Breast epithelium (tissue), 4 donors: ENCODE measurements around the gene CLDN20. TPM values are rescaled to one million over a fixed set of nuclear protein-coding genes. Genes with fewer than 3 reads are reported as not detected.
"Not testable (repeated sequence)": the region's sequence is repeated elsewhere in the genome, so short reads cannot be mapped to it uniquely, and the experiment has no call there.

Experiments used
- DNase-seq, 2 donors: peaks; one replicate each; pipeline ENCODE4 v3.0.0-alpha.2; 2019; ENCODE audit warnings: low spot score in 2 of 2
- H3K27ac ChIP-seq, 2 donors: fragments of 200-600 bp; sonication (generic) in 1 of 2; one replicate each; pipeline ENCODE4 v1.5.1; 2016 to 2019; ENCODE audit warnings: mild to moderate bottlenecking in 1 of 2
- H3K27me3 ChIP-seq, 2 donors: fragments of 200-600 bp; sonication (generic) in 1 of 2; one replicate each; pipeline versions ENCODE4 v1.5.1 to v1.6.0; 2017 to 2019; ENCODE audit warnings: control low read depth in 1 of 2, mild to moderate bottlenecking in 1 of 2
- H3K36me3 ChIP-seq: fragments of 200-600 bp; one replicate; pipeline ENCODE4 v1.5.1; 2019
- H3K4me1 ChIP-seq, 2 donors: fragments of 200-600 bp; sonication (generic); one replicate each; pipeline ENCODE4 v1.5.1; 2016 to 2019; ENCODE audit warnings: control low read depth in 1 of 2
- H3K4me3 ChIP-seq, 3 donors: fragments of 200-600 bp; sonication (generic); 1 replicate in 2 of 3; 2 replicates in 1 of 3; pipeline ENCODE4 v1.5.1; 2016 to 2019; ENCODE audit warnings: mild to moderate bottlenecking in 3 of 3, moderate library complexity in 2 of 3
- H3K9me3 ChIP-seq, 2 donors: fragments of 200-600 bp; sonication (generic) in 1 of 2; one replicate each; pipeline ENCODE4 v1.5.1; 2016 to 2019; ENCODE audit warnings: control low read depth in 1 of 2
- CTCF ChIP-seq, 3 donors: fragments of 450-650 bp; IDR thresholded peaks; one replicate each; pipeline ENCODE4 v1.5.1; 2016 to 2017; ENCODE audit warnings: antibody characterized with exemption in 3 of 3, mild to moderate bottlenecking in 3 of 3, moderate library complexity in 3 of 3
- POLR2A ChIP-seq: fragments of 450-650 bp; IDR thresholded peaks from one replicate; pipeline ENCODE4 v1.6.1; 2016; ENCODE audit warnings: antibody characterized with exemption, mild to moderate bottlenecking, moderate library complexity
- POLR2AphosphoS5 ChIP-seq, 3 donors: sonication (generic); formaldehyde crosslinking; IDR thresholded peaks; one replicate each; pipeline ENCODE4 v1.6.1; 2017; ENCODE audit warnings: antibody characterized with exemption in 3 of 3
- intact Hi-C: fragments of 100-400 bp; cut with DNase I; formaldehyde crosslinking; loops from one replicate; pipeline ENCODE4 v1.15.1; 2023; ENCODE audit warnings: low total_unique reads
- total RNA-seq, 3 donors: library from RNA; depleted of rRNA; stranded (reverse); fragments of >200 nt; gene quantifications; one replicate each; pipeline ENCODE4 v1.1.0, GENCODE V29; 2016

Gene CLDN20
- total RNA-seq, 3 donors from 2014 or later = not detected

- H3K4me1 ChIP-seq = no peaks in the 10 kb centered on the region
- intact Hi-C loops = no loop called here
- no peaks in the 10 kb centered on the region for H3K27me3 ChIP-seq
- TF ChIP-seq POLR2AphosphoS5 (IDR thresholded peaks at IDR 0.05) = no peak
- TF ChIP-seq POLR2A = no peak
- no peak for TF ChIP-seq CTCF (IDR thresholded peaks at IDR 0.05)
- H3K36me3 ChIP-seq = no peaks in the 10 kb centered on the region
- DNase-seq = no peak
- no peaks in the 10 kb centered on the region for H3K9me3 ChIP-seq
- no peak overlapping the region for H3K4me3 ChIP-seq
- H3K27ac ChIP-seq = no peak overlapping the region
Measured at GRCh38 chr6:155264693-155265320, 994 bp downstream of the CLDN20 start.

- intact Hi-C loops = no loop called here
- H3K27me3 ChIP-seq = no peaks in the 10 kb centered on the region
- H3K4me3 ChIP-seq = no peak overlapping the region
- DNase-seq = no peak
- H3K36me3 ChIP-seq = no peaks in the 10 kb centered on the region
- no peaks in the 10 kb centered on the region for H3K9me3 ChIP-seq
- TF ChIP-seq POLR2AphosphoS5 (IDR thresholded peaks at IDR 0.05) = no peak
- TF ChIP-seq POLR2A = no peak
- TF ChIP-seq CTCF (IDR thresholded peaks at IDR 0.05) = no peak
- H3K4me1 ChIP-seq = no peaks in the 10 kb centered on the region
- H3K27ac ChIP-seq = no peak overlapping the region
Measured at GRCh38 chr6:155265843-155266535, 2.2 kb downstream of the CLDN20 start.

- intact Hi-C loops = no loop called here
- TF ChIP-seq CTCF (IDR thresholded peaks at IDR 0.05) (no peak), POLR2A (no peak), POLR2AphosphoS5 (IDR thresholded peaks at IDR 0.05) (no peak)
- no peak overlapping the region for H3K27ac ChIP-seq
Measured at GRCh38 chr6:155267411-155267810, 3.6 kb downstream of the CLDN20 start.

GRCh38 chr6:155268088-155268867 lies 4.5 kb downstream of the CLDN20 start:
- H3K9me3 ChIP-seq, intact Hi-C loops, DNase-seq, H3K4me1 ChIP-seq, H3K36me3 ChIP-seq, H3K27ac ChIP-seq, H3K4me3 ChIP-seq, H3K27me3 ChIP-seq: not testable (repeated sequence)
- TF ChIP-seq CTCF (IDR thresholded peaks at IDR 0.05) = peak in 1 of 3 donors; percentile 17

More at GRCh38 chr6:155267411-155267810, 3.6 kb downstream of the CLDN20 start:
- DNase-seq = no peak
- no peaks in the 10 kb centered on the region for H3K36me3 ChIP-seq
- no peaks in the 10 kb centered on the region for H3K9me3 ChIP-seq
- H3K4me1 ChIP-seq = no peaks in the 10 kb centered on the region
- H3K4me3 ChIP-seq = no peak overlapping the region
- no peaks in the 10 kb centered on the region for H3K27me3 ChIP-seq

GRCh38 chr6:155269765-155270164 lies 6.0 kb downstream of the CLDN20 start:
- intact Hi-C loops = no loop called here
- no peak for TF ChIP-seq CTCF (IDR thresholded peaks at IDR 0.05)
- no peak for TF ChIP-seq POLR2AphosphoS5 (IDR thresholded peaks at IDR 0.05)
- no peak for TF ChIP-seq POLR2A
- Histone ChIP-seq H3K36me3 (no peaks in the 10 kb centered on the region), H3K27me3 (no peaks in the 10 kb centered on the region), H3K27ac (no peak overlapping the region), H3K4me1 (no peaks in the 10 kb centered on the region), H3K9me3 (no peaks in the 10 kb centered on the region), H3K4me3 (no peak overlapping the region)
- DNase-seq = no peak
